HepG2 (cell line): ENCODE data around the gene LLGL2. TPM values are rescaled to one million over a fixed set of nuclear protein-coding genes. Genes with fewer than 3 reads are reported as not detected.

Experiments
- DDIT3 ChIP-seq: sonication (generic); formaldehyde crosslinking; IDR thresholded peaks from 2 replicates; pipeline ENCODE4 v1.4.0; 2020; ENCODE audit warnings: mild to moderate bottlenecking, missing genetic modification reagents
- FOSL1 ChIP-seq: sonication (generic); formaldehyde crosslinking; IDR thresholded peaks from 2 replicates; pipeline ENCODE4 v1.9.0; 2021; ENCODE audit warnings: missing genetic modification reagents, borderline replicate concordance
- FOXK2 ChIP-seq: fragments of 450-650 bp; IDR thresholded peaks from 2 replicates; pipeline ENCODE4 v1.6.1; 2016
- FOXP1 ChIP-seq, 2 experiments: fragments of 450-650 bp in 1 of 2; IDR thresholded peaks; 2 replicates each; pipeline ENCODE4 v1.6.1; 2017 to 2018; ENCODE audit warnings: antibody characterized with exemption in 1 of 2
- GABPA ChIP-seq, 2 experiments: IDR thresholded peaks; 2 replicates each; pipeline ENCODE4 v1.6.1; 2011 to 2016; ENCODE audit warnings: low read depth in 2 of 2, low read length in 1 of 2, missing biosample characterization in 1 of 2, missing genetic modification characterization in 1 of 2
- GPN1 ChIP-seq: sonication (generic); formaldehyde crosslinking; IDR thresholded peaks from 2 replicates; pipeline ENCODE4 v1.5.1; 2020; ENCODE audit warnings: missing genetic modification reagents, borderline replicate concordance
- IRF2 ChIP-seq: IDR thresholded peaks from 2 replicates; pipeline ENCODE4 v1.6.1; 2018; ENCODE audit warnings: missing genetic modification reagents, missing compliant biosample characterization
- JUNB ChIP-seq: sonication (generic); formaldehyde crosslinking; IDR thresholded peaks from 2 replicates; pipeline ENCODE4 v1.8.0; 2022; ENCODE audit warnings: missing genetic modification reagents, mild to moderate bottlenecking, borderline replicate concordance
- KDM3A ChIP-seq: IDR thresholded peaks from 2 replicates; pipeline ENCODE4 v1.6.1; 2018; ENCODE audit warnings: low read depth, missing compliant biosample characterization
- NFKB2 ChIP-seq: sonication (generic); formaldehyde crosslinking; IDR thresholded peaks from 2 replicates; pipeline ENCODE4 v1.4.0; 2020; ENCODE audit warnings: missing genetic modification reagents, borderline replicate concordance
- PAF1 ChIP-seq: IDR thresholded peaks from 2 replicates; pipeline ENCODE4 v1.6.1; 2016; ENCODE audit warnings: missing genetic modification reagents, missing compliant biosample characterization
- PAWR ChIP-seq: sonication (generic); formaldehyde crosslinking; IDR thresholded peaks from 2 replicates; pipeline ENCODE4 v1.4.0; 2020; ENCODE audit warnings: missing genetic modification reagents, mild to moderate bottlenecking, borderline replicate concordance
- PHB2 ChIP-seq: fragments of 450-650 bp; IDR thresholded peaks from 2 replicates; pipeline ENCODE4 v1.6.1; 2018; ENCODE audit not compliant: partially characterized antibody
- PHF21A ChIP-seq: sonication (generic); formaldehyde crosslinking; IDR thresholded peaks from 2 replicates; pipeline ENCODE4 v1.5.0; 2020; ENCODE audit warnings: mild to moderate bottlenecking, missing genetic modification reagents
- RBM22 ChIP-seq: fragments of 200-400 bp; formaldehyde crosslinking; optimal IDR thresholded peaks from 2 replicates; pipeline ENCODE3; 2017; ENCODE audit warnings: mild to moderate bottlenecking, low read length, moderate library complexity
- SP5 ChIP-seq: IDR thresholded peaks from 2 replicates; pipeline ENCODE4 v1.6.1; 2016; ENCODE audit warnings: low read depth, borderline replicate concordance
- THYN1 ChIP-seq: sonication (generic); formaldehyde crosslinking; IDR thresholded peaks from 2 replicates; pipeline ENCODE4 v1.8.1; 2023; ENCODE audit warnings: low read depth, mild to moderate bottlenecking, moderate library complexity, missing genetic modification reagents, borderline replicate concordance
- ZBTB46 ChIP-seq: sonication (generic); formaldehyde crosslinking; IDR thresholded peaks from 2 replicates; pipeline ENCODE4 v1.4.0; 2020; ENCODE audit warnings: mild to moderate bottlenecking, missing genetic modification reagents, borderline replicate concordance
- ZNF12 ChIP-seq: sonication (generic); formaldehyde crosslinking; IDR thresholded peaks from 2 replicates; pipeline ENCODE4 v1.5.0; 2020; ENCODE audit warnings: missing genetic modification reagents
- ZNF180 ChIP-seq: sonication (generic); formaldehyde crosslinking; IDR thresholded peaks from 2 replicates; pipeline ENCODE4 v1.4.0; 2020; ENCODE audit warnings: low read depth, missing genetic modification reagents, borderline replicate concordance
- ZNF317 ChIP-seq: sonication (generic); formaldehyde crosslinking; IDR thresholded peaks from 2 replicates; pipeline ENCODE4 v1.5.0; 2020; ENCODE audit warnings: mild to moderate bottlenecking, missing genetic modification reagents
- ZNF354B ChIP-seq: sonication (generic); formaldehyde crosslinking; IDR thresholded peaks from 2 replicates; pipeline ENCODE4 v1.8.0; 2022; ENCODE audit warnings: mild to moderate bottlenecking, missing genetic modification reagents
- ZNF549 ChIP-seq: sonication (generic); formaldehyde crosslinking; IDR thresholded peaks from 2 replicates; pipeline ENCODE4 v1.5.0; 2020; ENCODE audit warnings: missing genetic modification reagents
- ZNF615 ChIP-seq: sonication (generic); formaldehyde crosslinking; IDR thresholded peaks from 2 replicates; pipeline ENCODE4 v1.5.0; 2020; ENCODE audit warnings: mild to moderate bottlenecking, missing genetic modification reagents, borderline replicate concordance
- polyA plus RNA-seq, 8 experiments: library from polyadenylated mRNA; depleted of rRNA in 3 of 8; stranded (reverse) in 7 of 8; unstranded in 1 of 8; fragments of >200 nt; fragmentation: Illumina TruSeq in 4 of 8; extraction: Trizol in 4 of 8; gene quantifications; 2 replicates each; pipeline versions ENCODE4 v1.2.1 to v1.2.3, GENCODE V29; 2011 to 2016; ENCODE audit warnings: low read depth in 4 of 8, missing spikeins in 1 of 8, mixed read lengths in 1 of 8; ENCODE audit not compliant: insufficient read depth in 1 of 8
- total RNA-seq, 5 experiments: library from RNA; depleted of rRNA; stranded (reverse); fragments of >200 nt; fragmentation: Illumina TruSeq; extraction: Trizol; gene quantifications; 2 replicates each; pipeline ENCODE4 v1.2.3, GENCODE V29; 2016; ENCODE audit warnings: low read depth in 1 of 5
- TF ChIP-seq, protein P1 (sequence below): sonication (generic); formaldehyde crosslinking; IDR thresholded peaks from 2 replicates; pipeline ENCODE4 v1.4.0; 2020; ENCODE audit warnings: missing genetic modification reagents; ENCODE audit errors: not compliant biosample characterization
- TF ChIP-seq, protein P2 (sequence below): sonication (generic); formaldehyde crosslinking; IDR thresholded peaks from 2 replicates; pipeline ENCODE4 v1.4.0; 2020; ENCODE audit warnings: low read depth, mild to moderate bottlenecking, missing genetic modification reagents

Gene LLGL2
- total and polyA plus RNA-seq, 2 of the 13 experiments (the other 11 are each of a cell fraction or from before 2014, with no cell fraction given) = 83.0 to 86.7 TPM

- TF ChIP-seq ZBTB46 (CRISPR knock-in tag) (0 out of 2 replicates have a peak, but pooled peaks have one; percentile 55), PHB2 (no peak), ZNF317 (CRISPR knock-in tag) (no peak), ZNF615 (CRISPR knock-in tag) (no peak), PAF1 (CRISPR knock-in tag) (no peak), JUNB (CRISPR knock-in tag) (no peak), FOXP1 (IDR thresholded peaks at IDR 0.05) (no peak), FOXP1 (CRISPR knock-in tag; IDR thresholded peaks at IDR 0.05) (no peak), DDIT3 (CRISPR knock-in tag) (no peak), ZNF354B (CRISPR knock-in tag) (no peak), PAWR (CRISPR knock-in tag) (0 out of 2 replicates have a peak, but pooled peaks have one; percentile 79), IRF2 (CRISPR knock-in tag) (no peak; the same call in 1 of the 2 replicates), ZNF180 (CRISPR knock-in tag) (peak; percentile 41; the same call in 1 of the 2 replicates), SP5 (CRISPR knock-in tag) (no peak; the same call in none of the 2 replicates), FOSL1 (no peak), KDM3A (CRISPR knock-in tag) (0 out of 2 replicates have a peak, but pooled peaks have one; percentile 76), ZNF12 (CRISPR knock-in tag) (0 out of 2 replicates have a peak, but pooled peaks have one; percentile 12), NFKB2 (CRISPR knock-in tag) (peak; percentile 74; the same call in 1 of the 2 replicates), GPN1 (CRISPR knock-in tag) (no peak), FOXK2 (no peak), RBM22 (no peak), THYN1 (CRISPR knock-in tag) (no peak), PHF21A (CRISPR knock-in tag) (peak; percentile 74; the same call in 1 of the 2 replicates), GABPA (IDR thresholded peaks at IDR 0.05; ENCODE audit: low read depth, low read length) (peak; percentile 12; the same call in 1 of the 2 replicates), GABPA (CRISPR knock-in tag; IDR thresholded peaks at IDR 0.05; ENCODE audit: low read depth) (no peak), ZNF549 (no peak)
- TF ChIP-seq, protein P1, sequence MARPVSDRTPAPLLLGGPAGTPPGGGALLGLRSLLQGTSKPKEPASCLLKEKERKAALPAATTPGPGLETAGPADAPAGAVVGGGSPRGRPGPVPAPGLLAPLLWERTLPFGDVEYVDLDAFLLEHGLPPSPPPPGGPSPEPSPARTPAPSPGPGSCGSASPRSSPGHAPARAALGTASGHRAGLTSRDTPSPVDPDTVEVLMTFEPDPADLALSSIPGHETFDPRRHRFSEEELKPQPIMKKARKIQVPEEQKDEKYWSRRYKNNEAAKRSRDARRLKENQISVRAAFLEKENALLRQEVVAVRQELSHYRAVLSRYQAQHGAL = no peak
- TF ChIP-seq, protein P2, sequence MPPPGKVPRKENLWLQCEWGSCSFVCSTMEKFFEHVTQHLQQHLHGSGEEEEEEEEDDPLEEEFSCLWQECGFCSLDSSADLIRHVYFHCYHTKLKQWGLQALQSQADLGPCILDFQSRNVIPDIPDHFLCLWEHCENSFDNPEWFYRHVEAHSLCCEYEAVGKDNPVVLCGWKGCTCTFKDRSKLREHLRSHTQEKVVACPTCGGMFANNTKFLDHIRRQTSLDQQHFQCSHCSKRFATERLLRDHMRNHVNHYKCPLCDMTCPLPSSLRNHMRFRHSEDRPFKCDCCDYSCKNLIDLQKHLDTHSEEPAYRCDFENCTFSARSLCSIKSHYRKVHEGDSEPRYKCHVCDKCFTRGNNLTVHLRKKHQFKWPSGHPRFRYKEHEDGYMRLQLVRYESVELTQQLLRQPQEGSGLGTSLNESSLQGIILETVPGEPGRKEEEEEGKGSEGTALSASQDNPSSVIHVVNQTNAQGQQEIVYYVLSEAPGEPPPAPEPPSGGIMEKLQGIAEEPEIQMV (CRISPR knock-in tag) = peak; percentile 79; the same call in 1 of the 2 replicates
Measured at GRCh38 chr17:75524970-75525805, at the start of gene LLGL2 (continued).
